ENCODE data around the gene PRPF38B. TPM values are rescaled to one million over a fixed set of nuclear protein-coding genes. Genes with fewer than 3 reads are reported as not detected.

The PRPF38B gene
- total and polyA plus RNA-seq, 9 of the 15 experiments (the other 6 are each of a cell fraction or from before 2014, with no cell fraction given): 25.3 to 85.5 (median 66.4) TPM

- TF ChIP-seq ZNF41 (CRISPR knock-in tag; conservative IDR thresholded peaks at IDR 0.05) (no peak), NFRKB (IDR thresholded peaks at IDR 0.05; ENCODE audit: low read depth) (no peak; the same call in 1 of the 2 replicates), ZNF507 (tag; conservative IDR thresholded peaks at IDR 0.05) (no peak), ZNF212 (CRISPR knock-in tag; IDR thresholded peaks at IDR 0.05) (no peak), ZNF408 (CRISPR knock-in tag; IDR thresholded peaks at IDR 0.05; ENCODE audit: low read depth) (no peak), EHMT2 (IDR thresholded peaks at IDR 0.05) (no peak), ZNF764 (CRISPR knock-in tag; IDR thresholded peaks at IDR 0.05; ENCODE audit: low read depth) (no peak), KLF6 (CRISPR knock-in tag; IDR thresholded peaks at IDR 0.05; ENCODE audit: borderline replicate concordance) (no peak), STAT5B (CRISPR knock-in tag; IDR thresholded peaks at IDR 0.05) (no peak), CEBPB (tag; IDR thresholded peaks at IDR 0.05) (no peak), GTF2F1 (IDR thresholded peaks at IDR 0.05; ENCODE audit: low read depth, low read length) (no peak), ZNF395 (CRISPR knock-in tag; IDR thresholded peaks at IDR 0.05) (no peak), E2F8 (IDR thresholded peaks at IDR 0.05; ENCODE audit: low read depth, partially characterized antibody) (no peak), ZNF431 (CRISPR knock-in tag; IDR thresholded peaks at IDR 0.05) (no peak), NONO (IDR thresholded peaks at IDR 0.05; ENCODE audit: low read depth in 2 of 2, low read length in 1 of 2) (no peak), SUPT5H (IDR thresholded peaks at IDR 0.05) (no peak; the same call in none of the 2 replicates), MECOM (CRISPR knock-in tag; IDR thresholded peaks at IDR 0.05) (no peak), SAFB2 (IDR thresholded peaks at IDR 0.05; ENCODE audit: borderline replicate concordance, low read depth, low read length, severe bottlenecking) (no peak), ZBTB1 (CRISPR knock-in tag; IDR thresholded peaks at IDR 0.05; ENCODE audit: borderline replicate concordance, low read depth) (no peak), SMARCE1 (IDR thresholded peaks at IDR 0.05) (no peak), DNMT1 (IDR thresholded peaks at IDR 0.05) (no peak), SMAD1 (IDR thresholded peaks at IDR 0.05; ENCODE audit: low read depth, low read length, partially characterized antibody) (no peak), SMC3 (conservative IDR thresholded peaks at IDR 0.05; ENCODE audit: insufficient read depth, low read depth, low read length) (no peak), RB1 (IDR thresholded peaks at IDR 0.05; ENCODE audit: low read depth) (no peak), KDM2B (CRISPR knock-in tag; IDR thresholded peaks at IDR 0.05) (no peak), TOE1 (IDR thresholded peaks at IDR 0.05; ENCODE audit: borderline replicate concordance) (no peak), TOE1 (CRISPR knock-in tag; IDR thresholded peaks at IDR 0.05; ENCODE audit: borderline replicate concordance, low read depth) (no peak), HDAC2 (IDR thresholded peaks at IDR 0.05) (no peak; the same call in 1 of the 2 replicates)
These were observed 55.2 kb downstream of the PRPF38B start (continued) for GRCh38 chr1:108747171-108747850.

Data from K562 (cell line).